Stomach (tissue), 4 donors: Measurements from ENCODE around the gene PRMT7.

ENCODE experiments used
- CTCF ChIP-seq, 7 experiments: fragments of 450-650 bp in 4 of 7; fragments of 200-600 bp in 3 of 7; sonication (generic) in 3 of 7; IDR thresholded peaks; one replicate each; pipeline ENCODE4 v1.5.1; 2016 to 2019; ENCODE audit warnings: antibody characterized with exemption in 7 of 7, control low read depth in 2 of 7, mild to moderate bottlenecking in 1 of 7
- EP300 ChIP-seq: sonication (generic); formaldehyde crosslinking; IDR thresholded peaks from one replicate; pipeline ENCODE4 v1.6.1; 2017; ENCODE audit warnings: antibody characterized with exemption
- POLR2AphosphoS5 ChIP-seq, 3 donors: sonication (generic); formaldehyde crosslinking; IDR thresholded peaks; one replicate each; pipeline ENCODE4 v1.6.1; 2016; ENCODE audit warnings: antibody characterized with exemption in 3 of 3

GRCh38 chr16:68369697-68370580 lies 59.1 kb downstream of the PRMT7 start:
- no peak for TF ChIP-seq CTCF (IDR thresholded peaks at IDR 0.05)
- no peak for TF ChIP-seq POLR2AphosphoS5 (IDR thresholded peaks at IDR 0.05)
- TF ChIP-seq EP300, result no peak
